WTC11 (cell line): ENCODE results near the gene NPAS2.

Experiments used
- ZNF219 ChIP-seq: sonication (generic); formaldehyde crosslinking; IDR thresholded peaks from 2 replicates; pipeline ENCODE4 v1.8.0; 2023; ENCODE audit warnings: missing genetic modification reagents, mild to moderate bottlenecking, borderline replicate concordance
- TF ChIP-seq, protein P1 (sequence below): sonication (generic); formaldehyde crosslinking; IDR thresholded peaks from 2 replicates; pipeline ENCODE4 v1.8.0; 2022; ENCODE audit warnings: mild to moderate bottlenecking, missing genetic modification reagents
- TF ChIP-seq, protein P2 (sequence below): fragments of 200-600 bp; IDR thresholded peaks from 2 replicates; pipeline ENCODE4 v1.8.0; 2022; ENCODE audit warnings: antibody characterized with exemption

DNA sequence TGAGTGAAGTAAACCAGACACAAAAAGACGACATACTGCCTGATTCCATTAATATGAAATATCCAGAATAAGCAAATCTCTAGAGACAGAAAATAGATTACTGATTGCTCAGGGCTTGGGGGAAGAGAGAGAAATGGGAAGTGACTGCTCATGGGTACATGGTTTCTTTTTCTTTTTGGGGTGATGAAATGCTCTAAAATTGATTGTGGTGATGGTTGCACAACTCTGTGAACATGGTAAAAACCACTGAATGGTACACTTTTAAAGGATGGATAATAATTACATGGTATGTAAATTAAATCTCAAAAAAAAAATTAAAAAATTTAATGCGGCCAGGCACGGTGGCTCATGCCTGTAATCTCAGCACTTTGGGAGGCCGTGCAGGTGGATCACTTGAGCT, 221.5 kb downstream of the NPAS2 start:
- TF ChIP-seq, protein P1, sequence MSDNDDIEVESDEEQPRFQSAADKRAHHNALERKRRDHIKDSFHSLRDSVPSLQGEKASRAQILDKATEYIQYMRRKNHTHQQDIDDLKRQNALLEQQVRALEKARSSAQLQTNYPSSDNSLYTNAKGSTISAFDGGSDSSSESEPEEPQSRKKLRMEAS (CRISPR knock-in tag), result no peak
- TF ChIP-seq, protein P2, sequence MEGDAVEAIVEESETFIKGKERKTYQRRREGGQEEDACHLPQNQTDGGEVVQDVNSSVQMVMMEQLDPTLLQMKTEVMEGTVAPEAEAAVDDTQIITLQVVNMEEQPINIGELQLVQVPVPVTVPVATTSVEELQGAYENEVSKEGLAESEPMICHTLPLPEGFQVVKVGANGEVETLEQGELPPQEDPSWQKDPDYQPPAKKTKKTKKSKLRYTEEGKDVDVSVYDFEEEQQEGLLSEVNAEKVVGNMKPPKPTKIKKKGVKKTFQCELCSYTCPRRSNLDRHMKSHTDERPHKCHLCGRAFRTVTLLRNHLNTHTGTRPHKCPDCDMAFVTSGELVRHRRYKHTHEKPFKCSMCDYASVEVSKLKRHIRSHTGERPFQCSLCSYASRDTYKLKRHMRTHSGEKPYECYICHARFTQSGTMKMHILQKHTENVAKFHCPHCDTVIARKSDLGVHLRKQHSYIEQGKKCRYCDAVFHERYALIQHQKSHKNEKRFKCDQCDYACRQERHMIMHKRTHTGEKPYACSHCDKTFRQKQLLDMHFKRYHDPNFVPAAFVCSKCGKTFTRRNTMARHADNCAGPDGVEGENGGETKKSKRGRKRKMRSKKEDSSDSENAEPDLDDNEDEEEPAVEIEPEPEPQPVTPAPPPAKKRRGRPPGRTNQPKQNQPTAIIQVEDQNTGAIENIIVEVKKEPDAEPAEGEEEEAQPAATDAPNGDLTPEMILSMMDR, result no peak
- TF ChIP-seq ZNF219 (CRISPR knock-in tag), result no peak
